Bone marrow (tissue), 2 donors: ENCODE data around the gene USP5.
A peak's percentile ranks its signal among the peaks of the same experiment; 100 is the strongest.

ENCODE experiments used
- DNase-seq, 2 donors: peaks; one replicate each; lab custom pipeline; 2025; lab: John Stamatoyannopoulos, UW

USP5 gene

GRCh38 chr12:6840330-6840729 lies 11.6 kb upstream of the USP5 start:
- DNase-seq = no peak

GRCh38 chr12:6840761-6841515 lies 11.0 kb upstream of the USP5 start, which contains the start of gene GNB3:
GNB3 (plus strand) TSS chr12:6840925; CDS start chr12:6841288, 363 bp downstream.
- no peak for DNase-seq

GRCh38 chr12:6842075-6842474 lies 9.9 kb upstream of the USP5 start:
- no peak for DNase-seq

GRCh38 chr12:6843118-6843902 lies 8.6 kb upstream of the USP5 start:
- DNase-seq = no peak

- DNase-seq = no peak
Observed at GRCh38 chr12:6845395-6845794, 6.6 kb upstream of the USP5 start.

GRCh38 chr12:6846316-6846869 lies 5.6 kb upstream of the USP5 start:
- no peak for DNase-seq

- DNase-seq = no peak
Observed at GRCh38 chr12:6847676-6848075, 4.3 kb upstream of the USP5 start.

- DNase-seq = no peak
Observed at GRCh38 chr12:6849427-6849826, 2.5 kb upstream of the USP5 start.

- no peak for DNase-seq
Observed at GRCh38 chr12:6849976-6850560, 1.9 kb upstream of the USP5 start.

- DNase-seq = no peak
Observed at GRCh38 chr12:6850796-6851152, 1.2 kb upstream of the USP5 start.

GRCh38 chr12:6851153-6851920 lies 613 bp upstream of the USP5 start, which contains the start of gene CDCA3:
CDCA3 (minus strand) TSS chr12:6851286; CDS start chr12:6850952, 334 bp downstream.
- DNase-seq = peak; percentile 78 to 92

GRCh38 chr12:6852651-6853354 lies 853 bp downstream of the USP5 start:
- no peak for DNase-seq

GRCh38 chr12:6853626-6854025 lies 1.7 kb downstream of the USP5 start:
- DNase-seq = no peak

- DNase-seq = no peak
Observed at GRCh38 chr12:6854036-6854435, 2.1 kb downstream of the USP5 start.

- DNase-seq = no peak
Observed at GRCh38 chr12:6855322-6855721, 3.4 kb downstream of the USP5 start.

- no peak for DNase-seq
Observed at GRCh38 chr12:6858799-6859198, 6.8 kb downstream of the USP5 start.

GRCh38 chr12:6860116-6860515 lies 8.2 kb downstream of the USP5 start:
- no peak for DNase-seq

- no peak for DNase-seq
Observed at GRCh38 chr12:6860942-6861341, 9.0 kb downstream of the USP5 start.

- DNase-seq = no peak
Observed at GRCh38 chr12:6861391-6861790, 9.4 kb downstream of the USP5 start.

- no peak for DNase-seq
Observed at GRCh38 chr12:6863033-6863432, 11.1 kb downstream of the USP5 start.
